ENCODE measurements around the gene PRCP. TPM values are rescaled to one million over a fixed set of nuclear protein-coding genes. Genes with fewer than 3 reads are reported as not detected.

The PRCP gene
- total and polyA plus RNA-seq, 9 donors: 36.4 to 184 (median 62.8) TPM

DNA sequence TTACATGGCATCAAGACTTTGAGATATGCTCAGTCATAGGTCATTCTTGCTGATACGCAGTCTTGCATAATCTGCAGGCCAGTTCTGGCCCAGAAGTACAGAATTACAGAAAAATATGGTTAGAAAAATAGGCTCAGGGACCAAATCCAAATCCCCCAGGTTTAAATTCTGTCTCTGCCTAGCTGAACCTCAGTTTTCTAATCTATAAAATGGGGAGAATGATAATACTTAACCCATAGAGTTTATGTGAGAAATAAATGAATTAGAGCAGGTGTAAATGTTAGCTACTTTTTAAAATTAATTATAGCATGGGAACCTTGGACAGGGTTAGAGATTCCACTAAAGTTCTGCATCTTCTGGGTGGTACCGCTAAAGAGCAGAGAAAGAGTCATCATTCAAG is 114.2 kb downstream of the PRCP start:
- 93 to 97% (median 96%) methylated on average over 2 of the region's 2 CpGs for WGBS, 3 donors
- TF ChIP-seq CTCF (IDR thresholded peaks at IDR 0.05) (no peak), EP300 (IDR thresholded peaks at IDR 0.05) (no peak), POLR2A (IDR thresholded peaks at IDR 0.05) (no peak)
- H3K36me3 ChIP-seq: no peaks in the 10 kb centered on the region
- H3K4me1 ChIP-seq (ENCODE audit: insufficient read depth): peaks cover 6% of the 10 kb centered on the region
- H3K27ac ChIP-seq: no peak overlapping the region
- H3K9me3 ChIP-seq: no peaks in the 10 kb centered on the region
- no peak for DNase-seq
- H3K4me3 ChIP-seq: no peak overlapping the region
- H3K27me3 ChIP-seq: no peaks in the 10 kb centered on the region
- intact Hi-C loops (cut with DNase I): no loop called here

DNA sequence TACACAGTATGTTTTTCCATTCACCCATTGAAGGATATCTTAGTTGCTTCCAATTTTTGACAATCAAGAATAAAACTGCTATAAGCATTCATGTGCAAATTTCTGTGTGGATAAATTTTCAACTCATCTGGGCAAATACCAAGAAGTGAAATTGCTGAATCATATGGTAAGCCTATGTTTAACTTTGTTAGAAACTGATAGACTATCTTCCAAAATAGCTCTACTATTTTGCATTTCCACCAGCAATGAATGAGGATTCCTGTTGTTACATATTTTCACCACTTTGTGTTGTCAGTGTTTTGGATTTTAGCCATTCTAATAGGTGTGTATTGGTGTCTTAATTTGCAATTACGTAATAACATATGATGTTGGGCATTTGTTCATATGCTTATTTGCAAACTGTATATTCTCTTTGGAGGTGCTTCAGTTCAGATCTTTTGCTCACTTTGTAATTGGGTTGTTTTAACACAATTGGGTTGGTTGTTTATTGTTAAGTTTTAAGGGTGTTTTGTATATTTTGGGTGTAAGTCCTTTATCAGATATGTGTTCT is 117.3 kb downstream of the PRCP start:
- Histone ChIP-seq H3K27ac (no peak overlapping the region), H3K4me1 (ENCODE audit: insufficient read depth) (no peaks in the 10 kb centered on the region), H3K27me3 (no peaks in the 10 kb centered on the region), H3K9me3 (no peaks in the 10 kb centered on the region), H3K36me3 (no peaks in the 10 kb centered on the region), H3K4me3 (no peak overlapping the region)
- no peak for DNase-seq
- TF ChIP-seq CTCF (IDR thresholded peaks at IDR 0.05): no peak
- no peak for TF ChIP-seq POLR2A (IDR thresholded peaks at IDR 0.05)
- TF ChIP-seq EP300 (IDR thresholded peaks at IDR 0.05): no peak
- 95 to 98% (median 98%) methylated on average over 1 of the region's 1 CpG for WGBS, 3 donors
- intact Hi-C loops (cut with DNase I): no loop called here

- no peaks in the 10 kb centered on the region for H3K27me3 ChIP-seq
- H3K36me3 ChIP-seq: no peaks in the 10 kb centered on the region
- H3K27ac ChIP-seq: no peak overlapping the region
- 0 to 28% (median 5%) methylated on average over 1 of the region's 1 CpG for WGBS, 3 donors
- TF ChIP-seq CTCF (IDR thresholded peaks at IDR 0.05): no peak
- TF ChIP-seq POLR2A (IDR thresholded peaks at IDR 0.05): no peak
- no peak for TF ChIP-seq EP300 (IDR thresholded peaks at IDR 0.05)
- no peak for DNase-seq
- no peaks in the 10 kb centered on the region for H3K4me1 ChIP-seq (ENCODE audit: insufficient read depth)
- no peaks in the 10 kb centered on the region for H3K9me3 ChIP-seq
- intact Hi-C loops (cut with DNase I): no loop called here
- no peak overlapping the region for H3K4me3 ChIP-seq
Measured at GRCh38 chr11:82778776-82779175, 121.5 kb downstream of the PRCP start.

- 88 to 97% (median 90%) methylated on average over 2 of the region's 2 CpGs for WGBS, 3 donors
- no peaks in the 10 kb centered on the region for H3K27me3 ChIP-seq
- no peak for DNase-seq
- H3K9me3 ChIP-seq: no peaks in the 10 kb centered on the region
- intact Hi-C loops (cut with DNase I): no loop called here
- H3K4me1 ChIP-seq (ENCODE audit: insufficient read depth): no peaks in the 10 kb centered on the region
- TF ChIP-seq CTCF (IDR thresholded peaks at IDR 0.05): no peak
- no peak for TF ChIP-seq EP300 (IDR thresholded peaks at IDR 0.05)
- TF ChIP-seq POLR2A (IDR thresholded peaks at IDR 0.05): no peak
- no peak overlapping the region for H3K27ac ChIP-seq
- no peaks in the 10 kb centered on the region for H3K36me3 ChIP-seq
- no peak overlapping the region for H3K4me3 ChIP-seq
Measured at GRCh38 chr11:82776377-82776776, 123.9 kb downstream of the PRCP start.

All from ovary (tissue), 9 donors.